ENCODE results near the gene IRGQ. TPM values are rescaled to one million over a fixed set of nuclear protein-coding genes. Genes with fewer than 3 reads are reported as not detected.
A peak's percentile ranks its signal among the peaks of the same experiment; 100 is the strongest.

IRGQ gene
- total RNA-seq, 1 experiment from 2014 or later: 34.2 TPM

GRCh38 chr19:43628646-43629326 lies 32.9 kb upstream of the IRGQ start:
- intact Hi-C loops (cut with micrococcal nuclease; ENCODE audit: unreplicated experiment): no loop called here
- CTCF ChIA-PET: interaction anchor here (0.6 kb wide), 2 partner anchors 18 to 29 kb away, joined by 3 to 7 read pairs; no protein-coding TSS in a partner anchor
- TF ChIP-seq CTCF (IDR thresholded peaks at IDR 0.05; ENCODE audit: unreplicated experiment): no peak
- Mint-ChIP-seq H3K27me3 (ENCODE audit: unreplicated experiment) (no peaks in the 10 kb centered on the region), H3K4me1 (ENCODE audit: low read depth, unreplicated experiment) (no peaks in the 10 kb centered on the region), H3K36me3 (ENCODE audit: insufficient read depth, unreplicated experiment) (peaks cover 10% of the 10 kb centered on the region), H3K27ac (ENCODE audit: unreplicated experiment) (no peak overlapping the region), H3K9me3 (ENCODE audit: low read depth, unreplicated experiment) (no peaks in the 10 kb centered on the region), H3K4me3 (ENCODE audit: low read depth, unreplicated experiment) (no peak overlapping the region)
- BruUV-seq (replicated peaks): no TSS peak
- DNase-seq: no peak

- Mint-ChIP-seq H3K4me1 (ENCODE audit: low read depth, unreplicated experiment) (no peaks in the 10 kb centered on the region), H3K27me3 (ENCODE audit: unreplicated experiment) (no peaks in the 10 kb centered on the region), H3K36me3 (ENCODE audit: insufficient read depth, unreplicated experiment) (peaks cover 10% of the 10 kb centered on the region), H3K9me3 (ENCODE audit: low read depth, unreplicated experiment) (no peaks in the 10 kb centered on the region), H3K4me3 (ENCODE audit: low read depth, unreplicated experiment) (no peak overlapping the region), H3K27ac (ENCODE audit: unreplicated experiment) (no peak overlapping the region)
- intact Hi-C loops (cut with micrococcal nuclease; ENCODE audit: unreplicated experiment): no loop called here
- no peak for DNase-seq
- BruUV-seq (replicated peaks): no TSS peak
- CTCF ChIA-PET: interaction anchor here (0.5 kb wide), 1 partner anchor 191 kb away, joined by 4 read pairs; no protein-coding TSS in a partner anchor
- no peak for TF ChIP-seq CTCF (IDR thresholded peaks at IDR 0.05; ENCODE audit: unreplicated experiment)
Observed at GRCh38 chr19:43626838-43627237, 30.9 kb upstream of the IRGQ start.

- no peak for TF ChIP-seq CTCF (IDR thresholded peaks at IDR 0.05; ENCODE audit: unreplicated experiment)
- H3K9me3 Mint-ChIP-seq (ENCODE audit: low read depth, unreplicated experiment): no peaks in the 10 kb centered on the region
- H3K4me3 Mint-ChIP-seq (ENCODE audit: low read depth, unreplicated experiment): no peak overlapping the region
- BruUV-seq (replicated peaks): no TSS peak
- intact Hi-C loops (cut with micrococcal nuclease; ENCODE audit: unreplicated experiment): no loop called here
- H3K4me1 Mint-ChIP-seq (ENCODE audit: low read depth, unreplicated experiment): no peaks in the 10 kb centered on the region
- CTCF ChIA-PET: interaction anchor here (0.5 kb wide), 1 partner anchor 190 kb away, joined by 4 read pairs; no protein-coding TSS in a partner anchor
- peaks cover 10% of the 10 kb centered on the region for H3K36me3 Mint-ChIP-seq (ENCODE audit: insufficient read depth, unreplicated experiment)
- peak; percentile 33 for DNase-seq
- no peaks in the 10 kb centered on the region for H3K27me3 Mint-ChIP-seq (ENCODE audit: unreplicated experiment)
- H3K27ac Mint-ChIP-seq (ENCODE audit: unreplicated experiment): no peak overlapping the region
Observed at GRCh38 chr19:43625918-43626579, 30.1 kb upstream of the IRGQ start.

GRCh38 chr19:43624933-43625332 lies 29.0 kb upstream of the IRGQ start:
- Mint-ChIP-seq H3K27ac (ENCODE audit: unreplicated experiment) (no peak overlapping the region), H3K9me3 (ENCODE audit: low read depth, unreplicated experiment) (no peaks in the 10 kb centered on the region), H3K36me3 (ENCODE audit: insufficient read depth, unreplicated experiment) (peaks cover 21% of the 10 kb centered on the region), H3K4me1 (ENCODE audit: low read depth, unreplicated experiment) (peaks cover 8% of the 10 kb centered on the region), H3K4me3 (ENCODE audit: low read depth, unreplicated experiment) (no peak overlapping the region), H3K27me3 (ENCODE audit: unreplicated experiment) (no peaks in the 10 kb centered on the region)
- CTCF ChIA-PET: no interaction called here
- intact Hi-C loops (cut with micrococcal nuclease; ENCODE audit: unreplicated experiment): no loop called here
- DNase-seq: no peak
- no peak for TF ChIP-seq CTCF (IDR thresholded peaks at IDR 0.05; ENCODE audit: unreplicated experiment)
- no TSS peak for BruUV-seq (replicated peaks)
